ENCODE measurements around the gene LHB. TPM values are rescaled to one million over a fixed set of nuclear protein-coding genes. Genes with fewer than 3 reads are reported as not detected.
"Not testable (repeated sequence)": the region's sequence is repeated elsewhere in the genome, so short reads cannot be mapped to it uniquely, and the experiment has no call there.

LHB gene
- total RNA-seq, 1 donor from 2014 or later, result not detected

GRCh38 chr19:49038111-49038510 is 21.2 kb upstream of the LHB start:
- not testable (repeated sequence) for DNase-seq

- not testable (repeated sequence) for DNase-seq
These were observed 19.9 kb upstream of the LHB start, which contains the start of gene CGB1 for GRCh38 chr19:49036815-49037214. CGB1 (minus strand) TSS chr19:49036895; CDS start chr19:49036711, 184 bp downstream.

GRCh38 chr19:49031642-49032301 is 14.9 kb upstream of the LHB start, which contains the start of gene CGB2:
CGB2 (plus strand) TSS chr19:49031890; CDS start chr19:49032096, 206 bp downstream.
- DNase-seq, result not testable (repeated sequence)

GRCh38 chr19:49030323-49030722 is 13.4 kb upstream of the LHB start:
- DNase-seq, result not testable (repeated sequence)

GRCh38 chr19:49029749-49030148 is 12.9 kb upstream of the LHB start:
- DNase-seq, result not testable (repeated sequence)

GRCh38 chr19:49028686-49029085 is 11.8 kb upstream of the LHB start:
- DNase-seq, result not testable (repeated sequence)

GRCh38 chr19:49025599-49025998 is 8.7 kb upstream of the LHB start:
- not testable (repeated sequence) for DNase-seq

- not testable (repeated sequence) for DNase-seq
These were observed 8.2 kb upstream of the LHB start for GRCh38 chr19:49025088-49025487.

GRCh38 chr19:49024233-49024632 is 7.3 kb upstream of the LHB start, which contains the start of gene CGB3:
CGB3 (minus strand) TSS chr19:49024333; CDS start chr19:49023971, 362 bp downstream.
- not testable (repeated sequence) for DNase-seq

GRCh38 chr19:49022116-49022515 is 5.2 kb upstream of the LHB start:
- no peak for DNase-seq

- no peak for DNase-seq
These were observed 4.3 kb upstream of the LHB start for GRCh38 chr19:49020931-49021895.

- DNase-seq, result no peak
These were observed 3.5 kb upstream of the LHB start for GRCh38 chr19:49020342-49020741.

- DNase-seq, result no peak
These were observed 2.5 kb upstream of the LHB start for GRCh38 chr19:49019242-49019932.

- DNase-seq, result not testable (repeated sequence)
These were observed 1.7 kb upstream of the LHB start for GRCh38 chr19:49018388-49019241.

GRCh38 chr19:49017666-49018351 is 918 bp upstream of the LHB start:
- no peak for DNase-seq

GRCh38 chr19:49016067-49016839 is 638 bp downstream of the LHB start:
- DNase-seq, result no peak

- no peak for DNase-seq
These were observed 2.0 kb downstream of the LHB start for GRCh38 chr19:49014870-49015255.

- no peak for DNase-seq
These were observed 2.6 kb downstream of the LHB start for GRCh38 chr19:49014123-49014869.

GRCh38 chr19:49011194-49011593 is 5.7 kb downstream of the LHB start:
- no peak for DNase-seq

Data from occipital lobe (tissue), 2 donors.